Heart left ventricle (tissue), 16 donors: Measurements from ENCODE around the gene UGGT2. TPM values are rescaled to one million over a fixed set of nuclear protein-coding genes. Genes with fewer than 3 reads are reported as not detected.
"Not testable (repeated sequence)": the region's sequence is repeated elsewhere in the genome, so short reads cannot be mapped to it uniquely, and the experiment has no call there.

Experiments
- ATAC-seq, 4 donors: fragments of 200-7000 bp; cut with Tn5 transposase; one replicate each; pipeline ENCODE4 v1.9.1; 2020 to 2022; ENCODE audit warnings: moderate library complexity in 4 of 4, mild to moderate bottlenecking in 3 of 4, moderate number of reproducible peaks in 1 of 4
- DNase-seq, 5 donors: peaks; one replicate each; pipeline ENCODE4 v3.0.0-alpha.2; 2020
- H3K27ac ChIP-seq, 12 donors: fragments of 200-600 bp; sonication (generic) in 4 of 12; one replicate each; pipeline versions ENCODE4 v1.5.0 to v1.8.0; 2016 to 2022; ENCODE audit warnings: mild to moderate bottlenecking in 2 of 12
- H3K27me3 ChIP-seq, 9 donors: fragments of 200-600 bp; sonication (generic) in 2 of 9; one replicate each; pipeline versions ENCODE4 v1.5.1 to v1.8.0; 2016 to 2022; ENCODE audit warnings: mild to moderate bottlenecking in 3 of 9
- H3K36me3 ChIP-seq, 9 donors: fragments of 200-600 bp; sonication (generic) in 2 of 9; one replicate each; pipeline versions ENCODE4 v1.5.0 to v1.8.0; 2018 to 2022; ENCODE audit warnings: mild to moderate bottlenecking in 2 of 9
- H3K4me1 ChIP-seq, 12 donors: fragments of 200-600 bp; sonication (generic) in 4 of 12; one replicate each; pipeline versions ENCODE4 v1.5.0 to v1.8.0; 2016 to 2022; ENCODE audit warnings: mild to moderate bottlenecking in 3 of 12
- H3K4me3 ChIP-seq, 12 donors: fragments of 200-600 bp; sonication (generic) in 4 of 12; one replicate each; pipeline versions ENCODE4 v1.5.0 to v1.8.0; 2017 to 2022; ENCODE audit warnings: mild to moderate bottlenecking in 9 of 12, moderate library complexity in 4 of 12
- H3K9me3 ChIP-seq, 12 donors: fragments of 200-600 bp; sonication (generic) in 4 of 12; one replicate each; pipeline versions ENCODE4 v1.5.0 to v1.8.0; 2016 to 2022; ENCODE audit warnings: mild to moderate bottlenecking in 1 of 12
- POLR2A ChIP-seq, 2 donors: fragments of 450-650 bp; IDR thresholded peaks; one replicate each; pipeline ENCODE4 v1.6.1; 2017; ENCODE audit warnings: antibody characterized with exemption in 2 of 2, mild to moderate bottlenecking in 2 of 2, moderate library complexity in 2 of 2
- WGBS, 4 donors: extraction: QIAGEN DNeasy Blood & Tissue Kit in 2 of 4; methylation state at CpG; one replicate each; pipeline versions ENCODE4 v1.1.5 to v1.1.7; 2013 to 2018; 5-methylcytosine and 5-hydroxymethylcytosine counted together
- intact Hi-C, 10 donors: fragments of 100-400 bp; cut with DNase I; formaldehyde crosslinking; loops; one replicate each; pipeline versions ENCODE4 v1.11.1 to v1.14.2; 2022
- polyA plus RNA-seq, 2 donors: library from polyadenylated mRNA; stranded (reverse); fragments of 200-250 nt; gene quantifications; one replicate each; pipeline ENCODE4 v1.2.3, GENCODE V29; 2013
- total RNA-seq, 9 donors: library from RNA; depleted of rRNA in 2 of 9; stranded (reverse); fragments of >200 nt in 2 of 9; fragmentation: NEBNext Ultra II Directional in 3 of 9; extraction: Animal tissue kit (Norgen Biotek cat#: 25700) in 3 of 9; gene quantifications; one replicate each; pipeline versions ENCODE4 v1.1.0 to v1.2.4, GENCODE V29; 2016 to 2023
- TF ChIP-seq, protein P1 (sequence below), 12 donors: fragments of 200-600 bp; sonication (generic) in 4 of 12; IDR thresholded peaks; one replicate each; pipeline versions ENCODE4 v1.5.0 to v1.8.0; 2018 to 2022; ENCODE audit warnings: antibody characterized with exemption in 12 of 12, mild to moderate bottlenecking in 5 of 12
- donor health status: ischemic (EF 13 %, LVEDD 7.1; RV severe dilation, severe dysfunction).
- donor health status: healthy with polysubstance abuse.
- donor health status: DM: no; HTN: yes; CAD: no.
- donor health status: DM: no; HTN: no; CAD: no.
- donor health status: ischemic (EF 25% LVEDD 6.9; RV normal size, moderate dysfunction).
- donor health status: ischemic (EF 25% LVEDD 5.7; RV mildly dilated, moderate dysfunction).
- donor health status: healthy.
- donor health status: DM: yes; HTN: yes; CAD: no.
- donor health status: ischemic (EF 35%, LVEDD 5.7; RV mildly dilated, moderate dysfunction).
- donor health status: nonischemic (EF 11% LVEDD 7.7; RV severe dilation, severe dysfunction).
- donor health status: DM: yes; HTN: yes; CAD: no.
- donor health status: PGD.
- donor health status: ischemic (EF 29% LVEDD 5.4; RV normal size, mild dysfunction).
- donor health status: nonischemic (EF 23%, LVEDD 6.1; RV moderate dilation, normal function).

UGGT2 gene
- total and polyA plus RNA-seq, 11 donors: 4.3 to 15.9 (median 13.3) TPM

DNA sequence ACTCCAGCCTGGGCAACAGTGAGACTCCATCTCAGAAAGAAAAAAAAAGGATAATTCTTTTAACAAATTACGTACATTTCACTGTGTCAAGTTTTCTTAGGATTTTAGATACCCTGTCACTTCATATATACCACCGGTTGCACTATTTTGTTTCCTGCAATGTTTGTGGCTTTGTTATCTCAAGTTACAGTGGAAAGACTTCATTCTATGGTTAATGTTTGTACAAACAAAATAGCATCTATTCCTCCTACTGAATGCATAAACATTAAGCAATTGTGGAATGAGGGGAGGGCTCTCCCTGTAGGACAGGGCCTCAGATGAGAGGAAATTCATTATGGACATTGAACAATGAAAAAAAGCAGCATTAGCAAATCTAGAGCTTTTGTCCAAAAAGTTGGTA is 256.2 kb downstream of the UGGT2 start:
- H3K36me3 ChIP-seq: peaks cover 0 to 52% (median 18%) of the 10 kb centered on the region in 9 donors
- no peak for TF ChIP-seq POLR2A (IDR thresholded peaks at IDR 0.05)
- TF ChIP-seq, protein P1, sequence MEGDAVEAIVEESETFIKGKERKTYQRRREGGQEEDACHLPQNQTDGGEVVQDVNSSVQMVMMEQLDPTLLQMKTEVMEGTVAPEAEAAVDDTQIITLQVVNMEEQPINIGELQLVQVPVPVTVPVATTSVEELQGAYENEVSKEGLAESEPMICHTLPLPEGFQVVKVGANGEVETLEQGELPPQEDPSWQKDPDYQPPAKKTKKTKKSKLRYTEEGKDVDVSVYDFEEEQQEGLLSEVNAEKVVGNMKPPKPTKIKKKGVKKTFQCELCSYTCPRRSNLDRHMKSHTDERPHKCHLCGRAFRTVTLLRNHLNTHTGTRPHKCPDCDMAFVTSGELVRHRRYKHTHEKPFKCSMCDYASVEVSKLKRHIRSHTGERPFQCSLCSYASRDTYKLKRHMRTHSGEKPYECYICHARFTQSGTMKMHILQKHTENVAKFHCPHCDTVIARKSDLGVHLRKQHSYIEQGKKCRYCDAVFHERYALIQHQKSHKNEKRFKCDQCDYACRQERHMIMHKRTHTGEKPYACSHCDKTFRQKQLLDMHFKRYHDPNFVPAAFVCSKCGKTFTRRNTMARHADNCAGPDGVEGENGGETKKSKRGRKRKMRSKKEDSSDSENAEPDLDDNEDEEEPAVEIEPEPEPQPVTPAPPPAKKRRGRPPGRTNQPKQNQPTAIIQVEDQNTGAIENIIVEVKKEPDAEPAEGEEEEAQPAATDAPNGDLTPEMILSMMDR (IDR thresholded peaks at IDR 0.05): no peak
- no peaks in the 10 kb centered on the region for H3K4me1 ChIP-seq
- ATAC-seq (no peak), DNase-seq (no peak)
- WGBS, 4 donors: 92 to 98% (median 93%) methylated on average over 2 of the region's 2 CpGs
- intact Hi-C loops: no loop called here
- H3K27me3 ChIP-seq: no peaks in the 10 kb centered on the region
- no peak overlapping the region for H3K4me3 ChIP-seq
- no peaks in the 10 kb centered on the region for H3K9me3 ChIP-seq
- H3K27ac ChIP-seq: no peak overlapping the region

- intact Hi-C loops: no loop called here
- no peak for ATAC-seq
- H3K36me3 ChIP-seq: peaks cover 0 to 83% (median 49%) of the 10 kb centered on the region in 9 donors
Observed at GRCh38 chr13:95793781-95794180, 259.4 kb downstream of the UGGT2 start.

GRCh38 chr13:95793018-95793555 is 260.1 kb downstream of the UGGT2 start:
- ATAC-seq: no peak
- WGBS, 4 donors: 74 to 92% (median 82%) methylated on average over 3 of the region's 3 CpGs

More at GRCh38 chr13:95793781-95794180, 259.4 kb downstream of the UGGT2 start:
- WGBS, 4 donors: 88 to 95% (median 92%) methylated on average over 3 of the region's 3 CpGs
- H3K27ac ChIP-seq: no peak overlapping the region
- no peak for DNase-seq
- H3K4me1 ChIP-seq: no peaks in the 10 kb centered on the region
- H3K9me3 ChIP-seq: peaks cover 0 to 6% (median 0%) of the 10 kb centered on the region in 12 donors
- TF ChIP-seq, protein P1 (IDR thresholded peaks at IDR 0.05): no peak
- no peak for TF ChIP-seq POLR2A (IDR thresholded peaks at IDR 0.05)
- no peaks in the 10 kb centered on the region for H3K27me3 ChIP-seq
- H3K4me3 ChIP-seq: no peak overlapping the region

GRCh38 chr13:95791084-95791722 is 262.0 kb downstream of the UGGT2 start:
- no peak for DNase-seq
- H3K4me3 ChIP-seq: no peak overlapping the region
- peaks cover 0 to 6% (median 0%) of the 10 kb centered on the region in 12 donors for H3K9me3 ChIP-seq
- no peaks in the 10 kb centered on the region for H3K4me1 ChIP-seq
- no peak overlapping the region for H3K27ac ChIP-seq
- WGBS, 4 donors: 78 to 83% (median 81%) methylated on average over 7 of the region's 7 CpGs
- intact Hi-C loops: no loop called here
- TF ChIP-seq, protein P1 (IDR thresholded peaks at IDR 0.05): no peak
- TF ChIP-seq POLR2A (IDR thresholded peaks at IDR 0.05): no peak
- H3K27me3 ChIP-seq: no peaks in the 10 kb centered on the region
- peaks cover 0 to 93% (median 74%) of the 10 kb centered on the region in 9 donors for H3K36me3 ChIP-seq
- ATAC-seq: no peak

More at GRCh38 chr13:95793018-95793555, 260.1 kb downstream of the UGGT2 start:
- Histone ChIP-seq H3K36me3 (peaks cover 0 to 83% (median 56%) of the 10 kb centered on the region in 9 donors), H3K4me3 (no peak overlapping the region), H3K27ac (no peak overlapping the region), H3K27me3 (no peaks in the 10 kb centered on the region), H3K9me3 (peaks cover 0 to 6% (median 0%) of the 10 kb centered on the region in 12 donors), H3K4me1 (no peaks in the 10 kb centered on the region)
- DNase-seq: no peak
- no peak for TF ChIP-seq POLR2A (IDR thresholded peaks at IDR 0.05)
- TF ChIP-seq, protein P1 (IDR thresholded peaks at IDR 0.05): no peak
- intact Hi-C loops: no loop called here

GRCh38 chr13:95789315-95789714 is 263.9 kb downstream of the UGGT2 start:
- H3K4me3 ChIP-seq, H3K4me1 ChIP-seq, DNase-seq, intact Hi-C loops, H3K9me3 ChIP-seq, ATAC-seq, H3K27ac ChIP-seq, H3K27me3 ChIP-seq: not testable (repeated sequence)
- peaks cover 0 to 86% (median 74%) of the 10 kb centered on the region in 9 donors for H3K36me3 ChIP-seq
